Right ventricle myocardium superior (tissue), 1 donor: ENCODE measurements around the gene RAPGEFL1. TPM values are rescaled to one million over a fixed set of nuclear protein-coding genes. Genes with fewer than 3 reads are reported as not detected.
"Not testable (repeated sequence)": the region's sequence is repeated elsewhere in the genome, so short reads cannot be mapped to it uniquely, and the experiment has no call there.

Experiments
- ATAC-seq: fragments of 200-7000 bp; cut with Tn5 transposase; one replicate; pipeline ENCODE4 v1.9.1; 2020; ENCODE audit warnings: mild to moderate bottlenecking; ENCODE audit not compliant: poor library complexity
- DNase-seq: peaks from one replicate; pipeline ENCODE4 v3.0.0-alpha.2; 2020
- intact Hi-C: fragments of 100-400 bp; cut with DNase I; formaldehyde crosslinking; loops from one replicate; pipeline ENCODE4 v1.11.2; 2022
- long read RNA-seq: library from polyadenylated mRNA; unstranded; transcript quantifications from one replicate; pipeline ENCODE4 v2.0.0, GENCODE V29; 2021
- total RNA-seq: library from RNA; stranded (reverse); fragmentation: NEBNext Ultra II Directional; extraction: Animal tissue kit (Norgen Biotek cat#: 25700); gene quantifications from one replicate; pipeline ENCODE4 v1.2.1, GENCODE V29; 2021
- donor health status: DM: no; HTN: yes; CAD: no; lungs with severe emphysema.

Gene RAPGEFL1, protein sequence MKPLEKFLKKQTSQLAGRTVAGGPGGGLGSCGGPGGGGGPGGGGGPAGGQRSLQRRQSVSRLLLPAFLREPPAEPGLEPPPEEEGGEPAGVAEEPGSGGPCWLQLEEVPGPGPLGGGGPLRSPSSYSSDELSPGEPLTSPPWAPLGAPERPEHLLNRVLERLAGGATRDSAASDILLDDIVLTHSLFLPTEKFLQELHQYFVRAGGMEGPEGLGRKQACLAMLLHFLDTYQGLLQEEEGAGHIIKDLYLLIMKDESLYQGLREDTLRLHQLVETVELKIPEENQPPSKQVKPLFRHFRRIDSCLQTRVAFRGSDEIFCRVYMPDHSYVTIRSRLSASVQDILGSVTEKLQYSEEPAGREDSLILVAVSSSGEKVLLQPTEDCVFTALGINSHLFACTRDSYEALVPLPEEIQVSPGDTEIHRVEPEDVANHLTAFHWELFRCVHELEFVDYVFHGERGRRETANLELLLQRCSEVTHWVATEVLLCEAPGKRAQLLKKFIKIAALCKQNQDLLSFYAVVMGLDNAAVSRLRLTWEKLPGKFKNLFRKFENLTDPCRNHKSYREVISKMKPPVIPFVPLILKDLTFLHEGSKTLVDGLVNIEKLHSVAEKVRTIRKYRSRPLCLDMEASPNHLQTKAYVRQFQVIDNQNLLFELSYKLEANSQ
- 2.7 TPM for total RNA-seq
- long read RNA-seq, partial matches to known transcripts = 0 of 1 reads
- long read RNA-seq, other reads (novel, unspliced or antisense) = 1 of 1 reads

DNA sequence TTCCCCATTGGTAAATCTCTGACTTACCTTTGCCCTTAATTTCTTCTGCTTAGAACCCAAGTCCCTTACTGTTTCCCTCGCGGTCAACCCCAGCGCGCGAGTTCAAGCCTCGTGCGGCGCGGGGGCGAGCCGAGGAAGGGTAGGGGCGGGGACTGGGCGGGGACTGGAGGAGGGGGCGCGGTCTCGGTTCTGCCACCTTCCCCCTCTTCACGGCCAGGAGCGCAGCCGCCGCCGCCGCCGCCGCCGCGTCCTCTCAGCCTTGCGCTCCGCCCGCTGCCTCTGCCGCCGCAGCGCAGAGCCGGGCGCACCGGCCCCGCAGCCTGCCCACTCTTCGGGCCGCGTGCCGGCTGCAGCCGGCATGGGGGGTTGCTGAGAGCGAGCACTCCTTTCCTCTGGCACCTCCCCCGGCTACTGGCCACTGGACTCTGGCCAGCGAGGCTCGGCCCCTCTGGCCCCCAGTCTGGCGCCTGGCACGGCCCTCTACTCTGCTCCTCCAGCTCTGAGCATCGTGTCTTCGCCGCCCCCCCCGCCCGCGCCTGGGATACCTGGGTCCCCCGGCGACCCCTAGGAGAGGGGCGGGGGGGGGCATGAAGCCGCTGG, at the start of gene RAPGEFL1:
Gene RAPGEFL1, plus strand, starts transcription at position 196 of the 600 bp plus-strand sequence. Its CDS starts 392 bp downstream, at position 588.
- ATAC-seq = peak; percentile 90
- intact Hi-C loops = no loop called here

DNA sequence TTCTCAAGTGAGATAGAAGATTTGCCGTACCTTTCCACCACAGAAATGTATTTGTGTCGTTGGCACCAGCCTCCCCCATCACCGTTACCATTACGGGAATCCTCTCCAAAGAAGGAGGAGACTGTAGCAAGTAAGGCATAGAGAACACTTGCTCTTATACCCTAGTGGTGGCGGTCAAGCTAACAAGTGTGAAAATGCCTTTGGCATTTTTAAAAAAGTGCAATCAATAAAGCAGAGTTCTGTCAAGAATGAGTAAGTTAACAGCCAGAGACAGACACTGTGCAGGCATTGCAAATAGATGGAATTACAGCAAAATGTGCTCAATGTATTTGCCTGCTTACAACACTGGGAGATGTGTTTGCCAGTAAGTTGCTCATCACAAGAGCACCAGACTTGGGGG, 47.8 kb upstream of the RAPGEFL1 start:
- ATAC-seq (no peak), DNase-seq (no peak)
- intact Hi-C loops = no loop called here

More for the DNA sequence above, at the start of gene RAPGEFL1:
- peak; percentile 87 for DNase-seq

DNA sequence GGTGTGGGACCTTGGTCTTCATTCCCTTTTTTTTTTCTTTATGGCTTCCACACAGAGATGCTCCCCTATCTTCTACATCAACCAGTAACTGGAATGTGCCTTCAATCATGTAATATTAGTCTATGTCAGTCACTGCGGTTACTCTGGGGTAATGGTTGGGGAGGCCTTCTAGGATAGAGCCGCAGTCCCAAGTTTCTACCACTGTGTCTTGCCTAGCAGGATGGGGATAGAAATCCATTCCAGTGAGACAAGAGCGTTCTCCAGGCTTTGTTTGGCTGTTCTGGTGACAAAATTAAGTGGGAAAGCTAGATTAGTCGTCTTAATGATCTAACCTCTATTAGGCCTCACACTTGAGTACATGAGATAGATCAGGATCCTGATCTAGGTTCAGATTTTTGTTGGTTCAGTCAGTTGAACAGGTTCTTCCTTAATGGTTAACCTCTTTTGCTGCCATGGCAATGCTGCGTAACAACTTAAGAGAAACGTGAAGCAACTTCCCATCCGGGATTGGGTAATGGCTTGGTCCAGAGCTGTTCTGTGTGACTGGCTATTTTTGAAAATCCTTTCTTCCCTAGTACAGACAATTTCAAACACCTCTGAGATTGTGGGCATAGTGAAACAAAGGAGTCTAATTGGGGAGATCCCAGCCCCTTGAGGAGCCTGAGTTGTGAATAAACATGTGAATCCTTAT, 46.8 kb upstream of the RAPGEFL1 start:
- intact Hi-C loops = no loop called here
- DNase-seq (no peak), ATAC-seq (peak; percentile 35)

DNA sequence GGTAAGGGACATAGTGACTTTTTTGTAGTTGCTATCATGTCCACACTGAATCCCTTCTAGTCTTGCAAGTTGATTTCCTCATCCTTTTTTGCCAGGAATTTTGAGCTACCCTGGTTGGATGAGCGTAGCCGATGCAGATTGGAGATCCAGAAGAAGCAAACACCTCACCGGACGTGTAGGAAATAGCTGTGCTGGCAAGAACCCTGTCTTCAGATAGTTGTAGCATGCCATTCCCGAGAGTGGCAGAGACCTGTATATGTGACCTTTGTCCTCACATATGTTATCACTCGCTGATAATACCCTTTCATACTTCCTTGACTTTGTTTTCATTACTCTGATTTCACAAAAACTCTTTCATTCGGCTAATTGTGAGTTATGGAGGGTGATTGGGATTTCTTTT, 43.1 kb upstream of the RAPGEFL1 start:
- intact Hi-C loops = no loop called here

DNA sequence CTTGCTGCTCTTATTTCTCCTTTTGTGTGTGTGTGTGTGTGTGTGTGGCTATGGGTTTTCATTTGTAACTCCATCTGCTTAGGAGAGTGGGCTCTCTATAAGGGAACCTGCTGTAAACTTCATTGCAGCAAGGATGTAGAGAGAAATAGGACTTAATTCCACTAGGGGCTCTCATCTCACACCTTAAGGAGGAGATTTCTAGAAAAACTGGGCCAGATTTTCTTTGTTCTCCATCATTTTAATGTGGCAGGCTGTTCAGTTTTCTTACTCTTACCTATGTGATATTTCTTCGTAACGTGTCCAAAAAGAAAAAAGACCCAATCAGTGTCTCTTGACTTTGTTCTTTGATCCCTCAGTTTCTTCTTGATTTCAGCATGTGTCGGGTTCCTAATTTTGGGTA, 41.5 kb upstream of the RAPGEFL1 start:
- intact Hi-C loops = no loop called here
- DNase-seq (no peak), ATAC-seq (no peak)

More for the DNA sequence above, 43.1 kb upstream of the RAPGEFL1 start:
- no peak for DNase-seq
- no peak for ATAC-seq

DNA sequence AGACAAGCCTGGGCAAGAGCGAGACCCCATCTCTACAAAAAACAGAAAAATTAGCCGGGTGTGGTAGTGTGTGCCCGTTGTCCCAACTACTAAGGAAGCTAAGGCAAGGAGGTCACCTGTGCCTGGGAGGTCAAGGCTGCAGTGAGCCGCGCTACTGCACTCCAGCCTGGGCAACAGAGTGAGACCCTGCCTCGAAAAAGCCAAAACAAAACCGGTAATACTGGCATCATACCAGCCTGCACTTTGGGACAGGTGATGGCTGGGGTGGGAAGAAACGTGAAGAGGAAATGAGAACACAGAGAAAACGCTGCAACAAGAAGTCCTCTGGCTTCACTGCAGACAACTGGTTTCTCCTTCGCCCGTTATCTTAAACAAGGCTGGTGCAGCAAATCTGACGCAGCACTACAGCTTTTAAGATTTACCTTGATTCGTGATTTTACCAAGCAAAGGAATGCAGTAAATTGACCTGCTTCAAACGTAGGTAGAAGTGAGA, 37.7 kb upstream of the RAPGEFL1 start:
- peak; percentile 3 for ATAC-seq
- intact Hi-C loops = no loop called here
- DNase-seq = no peak

DNA sequence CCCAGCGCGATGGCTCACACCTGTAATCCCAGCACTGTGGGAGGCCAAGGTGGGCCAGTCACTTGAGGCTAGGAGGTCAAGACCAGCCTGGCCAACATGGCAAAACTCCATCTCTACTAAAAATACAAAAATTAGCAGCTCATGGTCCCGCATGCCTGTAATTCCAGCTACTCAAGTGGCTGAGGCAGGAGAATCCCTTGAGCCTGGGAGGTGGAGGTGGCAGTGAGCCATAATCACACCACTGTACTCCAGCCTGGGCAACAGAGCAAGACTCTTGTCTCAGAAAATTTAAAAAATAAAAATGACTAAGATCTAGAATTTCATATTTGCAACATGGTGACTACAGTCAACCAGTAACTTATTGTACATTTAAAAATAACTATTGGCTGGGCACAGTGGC, 34.1 kb upstream of the RAPGEFL1 start:
- not testable (repeated sequence) for DNase-seq

DNA sequence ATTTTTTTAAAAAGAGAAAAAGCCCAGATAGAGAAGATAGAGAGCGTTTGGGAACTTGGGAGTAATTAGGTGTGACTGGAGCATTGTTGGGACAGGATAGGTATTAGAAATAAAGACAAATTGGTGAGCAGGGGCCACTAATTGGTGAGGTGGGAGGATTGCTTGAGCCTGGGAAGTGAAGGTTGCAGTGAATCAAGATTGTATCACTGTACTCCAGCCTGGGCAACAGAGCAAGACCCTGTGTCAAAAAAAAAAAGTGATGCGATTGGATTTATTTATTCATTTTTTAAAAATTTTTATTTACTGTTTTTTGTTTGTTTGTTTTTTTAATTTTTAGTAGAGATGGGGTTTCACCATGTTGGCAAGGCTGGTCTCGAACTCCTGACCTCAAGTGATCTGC, 31.8 kb upstream of the RAPGEFL1 start:
- ATAC-seq (no peak), DNase-seq (no peak)
- intact Hi-C loops = no loop called here

More for the DNA sequence above, 34.1 kb upstream of the RAPGEFL1 start:
- ATAC-seq, intact Hi-C loops: not testable (repeated sequence)

DNA sequence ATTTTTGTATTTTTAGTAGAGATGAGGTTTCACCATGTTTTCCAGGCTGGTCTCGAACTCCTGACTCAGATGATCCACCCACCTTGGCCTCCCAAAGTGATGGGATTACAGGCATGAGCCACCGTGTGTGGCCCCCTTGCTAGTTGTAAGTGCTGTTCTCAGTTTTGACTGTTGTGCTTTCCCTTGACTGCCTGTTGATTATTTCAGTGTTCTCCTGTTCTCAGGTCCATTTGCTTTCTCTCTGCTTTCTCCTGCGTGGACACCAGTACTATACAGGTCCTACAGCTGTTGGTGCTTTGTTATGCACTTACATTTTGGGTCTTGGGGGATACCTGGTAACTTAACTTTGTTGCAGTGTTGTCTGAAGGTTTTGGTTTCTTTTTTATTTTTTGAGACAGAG, 28.7 kb upstream of the RAPGEFL1 start:
- ATAC-seq (no peak), DNase-seq (no peak)
- intact Hi-C loops = no loop called here

DNA sequence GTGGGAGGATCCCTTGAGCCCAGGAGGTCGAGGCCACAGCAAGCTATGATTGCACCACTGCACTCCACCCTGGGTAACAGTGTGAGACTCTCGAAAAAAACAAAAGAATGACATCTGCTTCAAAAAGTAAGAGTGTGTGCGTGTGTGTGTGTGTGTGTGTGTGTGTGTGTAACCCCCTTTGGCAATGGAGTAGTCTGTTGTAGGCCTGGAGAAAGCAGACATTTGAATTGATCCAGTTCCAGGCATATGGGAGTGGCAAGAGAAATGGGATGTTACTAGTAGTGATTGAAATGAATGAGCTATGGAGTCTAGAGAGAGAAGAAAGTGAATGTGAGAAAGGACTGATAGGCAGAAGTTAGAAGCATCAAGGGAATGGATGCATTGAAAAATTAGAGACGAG, 27.0 kb upstream of the RAPGEFL1 start:
- DNase-seq (no peak), ATAC-seq (no peak)
- intact Hi-C loops = no loop called here

DNA sequence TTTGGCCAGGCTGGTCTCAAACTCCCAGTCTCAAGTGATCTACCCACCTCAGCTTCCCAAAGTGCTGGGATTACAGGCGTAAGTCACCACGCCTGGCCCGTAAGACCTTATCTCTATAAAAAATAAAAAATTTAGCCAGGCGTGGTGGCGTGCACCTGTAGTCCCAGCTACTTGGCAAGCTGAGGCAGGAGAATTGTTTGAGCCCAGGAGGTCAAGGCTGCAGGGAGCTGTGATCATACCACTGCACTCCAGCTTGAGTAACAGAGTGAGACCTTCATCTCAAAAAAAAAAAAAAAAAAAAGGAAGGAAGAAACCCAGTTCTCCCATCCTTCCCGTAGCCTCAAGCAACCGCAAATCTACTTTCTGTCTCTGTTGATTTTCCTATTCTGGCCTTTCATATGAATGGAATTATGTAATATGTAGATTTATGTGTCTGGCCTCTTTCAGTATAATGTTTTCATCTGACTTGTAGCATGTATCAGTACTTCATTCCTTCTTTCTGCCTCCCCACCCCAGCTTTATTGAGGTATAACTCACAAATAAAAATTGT, 25.8 kb upstream of the RAPGEFL1 start:
- ATAC-seq = no peak
- intact Hi-C loops = no loop called here
- DNase-seq = no peak

DNA sequence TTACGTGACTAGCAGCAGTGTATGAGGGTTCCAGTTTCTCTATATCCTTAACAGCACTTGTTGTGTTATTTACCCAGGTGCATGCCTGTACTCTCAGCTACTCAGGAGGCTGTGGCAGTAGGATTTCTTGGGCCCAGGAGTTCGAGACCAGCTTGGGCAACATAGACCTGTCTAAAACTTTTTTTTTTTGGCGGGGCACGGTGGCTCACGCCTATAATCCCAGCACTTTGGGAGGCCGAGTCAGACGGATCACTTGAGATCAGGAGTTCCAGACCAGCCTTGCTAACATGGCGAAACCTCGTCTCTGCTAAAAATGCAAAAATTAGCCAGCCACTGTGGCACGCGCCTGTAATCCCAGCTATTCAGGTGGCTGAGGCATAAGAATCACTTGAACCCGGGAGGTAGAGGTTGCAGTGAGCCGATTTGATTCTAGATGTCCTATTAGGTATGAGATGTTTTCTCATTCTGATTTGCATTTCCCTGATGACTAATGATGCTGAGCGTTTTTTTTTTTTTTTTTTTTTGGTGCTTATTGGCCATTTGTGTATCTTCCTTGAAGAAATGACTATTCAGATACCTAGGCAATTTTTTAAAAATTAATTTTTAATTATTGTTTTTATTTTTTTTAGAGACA, 23.6 kb upstream of the RAPGEFL1 start:
- no peak for ATAC-seq
- no peak for DNase-seq
- intact Hi-C loops = no loop called here

DNA sequence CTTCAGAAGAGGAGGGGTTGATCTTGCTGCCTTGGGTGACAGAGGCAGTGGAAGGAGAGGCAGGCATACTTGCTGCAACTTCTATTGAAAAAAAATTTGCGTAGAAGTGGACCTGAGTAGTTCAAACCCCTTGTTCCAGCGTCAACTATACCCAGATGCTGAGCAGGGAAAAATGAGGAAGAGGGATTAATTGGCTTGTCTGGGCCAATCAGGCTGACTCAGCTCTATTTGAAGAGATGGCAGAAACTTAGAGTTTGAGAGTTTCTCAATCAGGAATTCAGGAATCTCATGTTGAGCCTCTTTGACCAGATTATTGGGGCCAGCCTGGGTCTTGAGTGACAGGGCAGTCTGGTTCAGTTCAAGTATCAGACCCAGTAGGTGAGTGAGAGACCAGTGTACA, 19.3 kb upstream of the RAPGEFL1 start:
- no peak for DNase-seq
- ATAC-seq = no peak
- intact Hi-C loops = no loop called here

DNA sequence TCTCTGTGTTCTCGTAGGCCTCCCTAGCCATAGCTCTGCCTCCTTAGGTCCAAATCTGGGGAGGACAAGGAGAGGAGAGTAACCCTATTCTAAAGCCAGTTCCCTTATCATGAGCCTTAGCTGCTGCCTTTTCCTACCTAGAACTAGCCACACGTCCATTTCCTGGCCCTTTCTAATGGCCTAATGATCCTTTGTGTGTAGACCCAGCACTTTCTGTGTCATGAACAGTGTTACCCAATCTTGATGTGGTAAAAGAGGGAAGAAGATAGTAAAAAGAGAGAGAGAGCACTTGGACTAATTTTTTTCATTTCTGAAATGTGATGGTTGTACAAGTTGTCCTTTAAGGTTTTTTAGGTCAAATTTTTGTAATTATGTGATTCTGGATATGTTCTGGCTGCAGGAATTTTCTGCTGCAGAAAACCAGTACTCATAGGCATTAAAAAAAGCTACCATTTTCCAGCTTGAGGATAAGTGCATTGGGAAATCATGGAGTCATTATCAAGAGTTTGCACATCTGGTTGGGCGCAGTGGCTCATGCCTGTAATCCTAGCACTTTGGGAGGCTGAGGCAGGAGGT, 18.7 kb upstream of the RAPGEFL1 start:
- intact Hi-C loops = no loop called here
- DNase-seq (no peak), ATAC-seq (no peak)

DNA sequence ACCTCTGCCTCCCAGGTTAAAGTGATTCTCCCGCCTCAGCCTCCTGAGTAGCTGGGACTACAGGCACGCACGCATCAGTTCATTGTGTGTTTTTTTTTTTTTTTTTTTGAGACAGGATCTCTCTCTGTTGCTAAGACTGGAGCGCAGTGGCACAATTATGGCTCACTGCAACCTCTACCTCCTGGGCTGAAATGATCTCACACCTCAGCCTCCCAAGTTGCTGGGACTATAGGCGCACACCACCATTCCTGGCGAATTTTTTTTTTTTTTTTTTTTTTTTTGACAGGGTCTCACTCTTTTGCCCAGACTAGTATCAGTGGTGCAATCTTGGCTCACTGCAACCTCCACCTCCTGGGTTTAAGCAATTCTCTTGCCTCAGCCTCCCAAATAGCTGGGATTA, 17.8 kb upstream of the RAPGEFL1 start:
- no peak for DNase-seq
- intact Hi-C loops = no loop called here
- no peak for ATAC-seq

DNA sequence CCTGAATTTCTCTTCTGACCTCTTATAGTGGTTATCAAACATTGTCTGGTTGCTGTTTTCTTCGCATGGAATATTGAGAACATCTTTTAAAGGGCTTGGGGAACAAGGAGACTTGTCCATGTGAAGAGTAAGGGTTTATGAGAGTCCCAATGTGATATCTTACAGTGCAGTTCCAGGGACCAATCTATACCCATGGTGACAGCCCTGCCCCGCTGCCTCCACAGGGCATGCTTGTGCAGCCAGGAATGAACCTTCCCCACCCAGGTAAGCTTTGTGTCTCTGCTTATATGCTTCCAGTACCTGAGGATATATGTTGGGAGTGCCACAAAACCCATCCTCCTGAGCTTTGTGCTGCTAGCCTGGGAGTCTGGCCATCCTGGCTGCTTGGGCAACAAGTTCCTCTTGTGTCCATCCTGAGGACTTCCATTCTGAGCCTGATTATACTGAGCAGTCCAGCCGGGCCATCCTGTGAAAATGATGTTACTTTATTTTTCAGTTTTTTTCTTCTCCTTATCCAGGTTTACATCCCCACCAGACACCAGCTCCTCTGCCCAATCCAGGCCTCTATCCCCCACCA, 9.5 kb upstream of the RAPGEFL1 start:
- ATAC-seq = no peak
- intact Hi-C loops = loop anchor here (5.0 kb wide), 2 partner anchors 55 to 150 kb away; partner anchors contain the start of gene CSF3
- DNase-seq = no peak

DNA sequence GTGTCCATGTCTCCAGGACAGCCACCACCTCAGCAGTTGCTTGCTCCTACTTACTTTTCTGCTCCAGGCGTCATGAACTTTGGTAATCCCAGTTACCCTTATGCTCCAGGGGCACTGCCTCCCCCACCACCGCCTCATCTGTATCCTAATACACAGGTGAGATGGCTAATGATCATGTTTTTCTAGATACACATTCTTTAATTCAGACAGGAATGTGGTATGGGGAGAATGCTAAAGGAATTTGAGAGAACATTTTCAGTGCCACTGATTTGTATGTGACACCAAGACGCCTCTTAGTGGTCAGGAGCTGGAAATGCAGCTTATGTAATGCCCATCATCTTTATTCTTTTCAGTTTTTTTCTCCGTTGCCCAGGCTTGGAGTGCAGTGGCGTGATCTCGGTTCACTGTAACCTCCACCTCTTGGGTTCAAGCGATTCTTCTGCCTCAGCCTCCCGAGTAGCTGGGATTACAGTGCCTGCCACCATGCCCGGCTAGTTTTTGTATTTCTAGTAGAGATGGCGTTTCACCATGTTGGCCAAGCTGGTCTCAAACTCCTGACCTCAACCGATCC, 8.9 kb upstream of the RAPGEFL1 start:
- intact Hi-C loops = loop anchor here (5.0 kb wide), 2 partner anchors 56 to 151 kb away; partner anchors contain the start of gene CSF3
- DNase-seq (no peak), ATAC-seq (peak; percentile 74)
